CD4-positive, alpha-beta T cell (primary cell): ENCODE results near the gene ALDH18A1. TPM values are rescaled to one million over a fixed set of nuclear protein-coding genes. Genes with fewer than 3 reads are reported as not detected.
A peak's percentile ranks its signal among the peaks of the same experiment; 100 is the strongest.

Experiments
- ATAC-seq: fragments of 200-7000 bp; cut with Tn5 transposase; one replicate; pipeline ENCODE4 v1.10.0; 2022; ENCODE audit warnings: mild to moderate bottlenecking; ENCODE audit not compliant: poor library complexity
- CTCF ChIA-PET: fragments of 350-600 bp; sonication (Branson Sonifier 250); formaldehyde crosslinking; loops from one replicate; lab custom pipeline; 2021; ENCODE audit warnings: antibody characterized with exemption, inconsistent platforms; lab: Charles Lee
- POLR2A ChIA-PET: fragments of 350-600 bp; sonication (Branson Sonifier 250); formaldehyde crosslinking; loops from one replicate; lab custom pipeline; 2021; ENCODE audit warnings: antibody characterized with exemption, inconsistent platforms; lab: Charles Lee
- DNase-seq, 14 experiments: peaks; one replicate each; pipeline ENCODE4 v3.0.0-alpha.2; 2013 to 2020; ENCODE audit warnings: mixed read lengths in 2 of 14
- H3K27ac ChIP-seq, 2 donors: one replicate each; pipeline versions ENCODE4 v1.5.1 to v1.7.0; 2013; ENCODE audit warnings: low read length in 2 of 2, low read depth in 1 of 2, mild to moderate bottlenecking in 1 of 2
- H3K27me3 ChIP-seq, 2 experiments: 1 replicate in 1 of 2; 2 replicates in 1 of 2; pipeline versions ENCODE4 v1.6.1 to v1.7.0; 2013; ENCODE audit warnings: low read length in 2 of 2, control low read depth in 1 of 2, mild to moderate bottlenecking in 1 of 2, moderate library complexity in 1 of 2; ENCODE audit not compliant: insufficient read depth in 2 of 2, control insufficient read depth in 1 of 2
- H3K36me3 ChIP-seq: one replicate; pipeline ENCODE4 v1.6.1; 2013; ENCODE audit warnings: low read length, control low read depth; ENCODE audit not compliant: insufficient read depth
- H3K4me1 ChIP-seq: one replicate; pipeline ENCODE4 v1.6.1; 2013; ENCODE audit warnings: low read length, control low read depth; ENCODE audit not compliant: insufficient read depth
- H3K4me3 ChIP-seq: one replicate; pipeline ENCODE4 v1.5.1; 2013; ENCODE audit warnings: mild to moderate bottlenecking, low read length, moderate library complexity
- H3K9me3 ChIP-seq, 2 experiments: 1 replicate in 1 of 2; 2 replicates in 1 of 2; pipeline versions ENCODE4 v1.6.1 to v1.7.0; 2013; ENCODE audit warnings: low read length in 2 of 2, mild to moderate bottlenecking in 2 of 2, control low read depth in 1 of 2, moderate library complexity in 1 of 2; ENCODE audit not compliant: control insufficient read depth in 1 of 2, insufficient read depth in 1 of 2
- H3K27ac Mint-ChIP-seq: one replicate; pipeline ENCODE4 v1.8.0; 2020; ENCODE audit warnings: mixed read lengths
- H3K27me3 Mint-ChIP-seq: one replicate; pipeline ENCODE4 v1.8.0; 2021; ENCODE audit warnings: mixed read lengths
- H3K36me3 Mint-ChIP-seq: one replicate; pipeline ENCODE4 v1.8.0; 2021; ENCODE audit warnings: low read depth, mixed read lengths
- H3K4me1 Mint-ChIP-seq: one replicate; pipeline ENCODE4 v1.8.0; 2021; ENCODE audit warnings: low read depth, mixed read lengths
- H3K4me3 Mint-ChIP-seq: one replicate; pipeline ENCODE4 v1.8.0; 2020; ENCODE audit warnings: mild to moderate bottlenecking, mixed read lengths
- H3K9me3 Mint-ChIP-seq: one replicate; pipeline ENCODE4 v1.8.0; 2020; ENCODE audit warnings: mixed read lengths
- CTCF ChIP-seq: fragments of 200-600 bp; IDR thresholded peaks from one replicate; pipeline ENCODE4 v1.8.0; 2022; ENCODE audit warnings: antibody characterized with exemption, mild to moderate bottlenecking
- intact Hi-C, 2 experiments: fragments of 100-400 bp; cut with DNase I in 1 of 2; cut with micrococcal nuclease in 1 of 2; formaldehyde crosslinking; loops; one replicate each; pipeline versions ENCODE4 v1.15.1 to v1.9.0; 2023 to 2025; cut with DNase I, micrococcal nuclease
- total RNA-seq, 174 experiments: library from RNA in 2 of 174; stranded (reverse) in 2 of 174; gene quantifications; one replicate each; pipeline ENCODE4 v1.2.3 and lab custom pipeline; 2021 to 2026

The ALDH18A1 gene
- total RNA-seq, 2 experiments from 2014 or later, result 9.6 to 12.6 TPM

GRCh38 chr10:95653895-95654294, 2.6 kb downstream of the ALDH18A1 start:
- Histone ChIP-seq H3K9me3 (no peaks in the 10 kb centered on the region), H3K27ac (no peak overlapping the region), H3K36me3 (peaks cover 20% of the 10 kb centered on the region), H3K27me3 (no peaks in the 10 kb centered on the region), H3K4me1 (peaks cover 18% of the 10 kb centered on the region), H3K4me3 (no peak overlapping the region)
- ChIA-PET POLR2A (interaction anchor here (1.4 kb wide), 1 partner anchor 40 kb away, joined by 4 read pairs; the partner anchor contains the start of gene TCTN3), CTCF (interaction anchor here (1.7 kb wide), 1 partner anchor 40 kb away, joined by 9 read pairs; the partner anchor contains the start of gene TCTN3)
- Mint-ChIP-seq H3K9me3 (peaks cover 2% of the 10 kb centered on the region), H3K27ac (peak overlapping the region; percentile 15), H3K27me3 (no peaks in the 10 kb centered on the region), H3K4me3 (peak overlapping the region; percentile 12), H3K36me3 (peaks cover 50% of the 10 kb centered on the region), H3K4me1 (peaks cover 43% of the 10 kb centered on the region)
- TF ChIP-seq CTCF, result no peak
- DNase-seq (no peak), ATAC-seq (no peak)
- intact Hi-C loops, result loop anchor here in 1 of 2 experiments (10.0 kb wide), 1 partner anchor 391 kb away; the partner anchor contains the start of gene CCNJ

- peaks cover 2% of the 10 kb centered on the region for H3K9me3 Mint-ChIP-seq
- no peak overlapping the region for H3K4me3 ChIP-seq
- no peaks in the 10 kb centered on the region for H3K9me3 ChIP-seq
- H3K27me3 ChIP-seq, result no peaks in the 10 kb centered on the region
- ATAC-seq (no peak), DNase-seq (no peak)
- H3K4me1 ChIP-seq, result peaks cover 9% of the 10 kb centered on the region
- H3K36me3 ChIP-seq, result peaks cover 39% of the 10 kb centered on the region
- intact Hi-C loops, result loop anchor here in 1 of 2 experiments (10.0 kb wide), 1 partner anchor 393 kb away; the partner anchor contains the start of gene CCNJ
- no peak overlapping the region for H3K27ac Mint-ChIP-seq
- H3K4me1 Mint-ChIP-seq, result peaks cover 45% of the 10 kb centered on the region
- H3K27me3 Mint-ChIP-seq, result no peaks in the 10 kb centered on the region
- ChIA-PET CTCF (interaction anchor here (1.9 kb wide), 1 partner anchor 28 kb away, joined by 7 read pairs; no protein-coding TSS in a partner anchor), POLR2A (no interaction called here)
- H3K27ac ChIP-seq, result no peak overlapping the region
- H3K36me3 Mint-ChIP-seq, result peaks cover 71% of the 10 kb centered on the region
- H3K4me3 Mint-ChIP-seq, result no peak overlapping the region
- TF ChIP-seq CTCF, result no peak
Observed at GRCh38 chr10:95651346-95652060, 5.0 kb downstream of the ALDH18A1 start.

GRCh38 chr10:95650232-95650631, 6.3 kb downstream of the ALDH18A1 start:
- POLR2A ChIA-PET, result interaction anchor here (0.6 kb wide), 1 partner anchor 9 kb away, joined by 3 read pairs; no protein-coding TSS in a partner anchor
- H3K4me3 Mint-ChIP-seq, result no peak overlapping the region
- H3K27me3 ChIP-seq, result no peaks in the 10 kb centered on the region
- no peak for DNase-seq
- no peak overlapping the region for H3K27ac Mint-ChIP-seq
- no peak for TF ChIP-seq CTCF
- H3K36me3 ChIP-seq, result peaks cover 47% of the 10 kb centered on the region
- H3K4me1 ChIP-seq, result no peaks in the 10 kb centered on the region
- no peaks in the 10 kb centered on the region for H3K9me3 ChIP-seq
- no peak for ATAC-seq
- H3K27ac ChIP-seq, result no peak overlapping the region
- peaks cover 82% of the 10 kb centered on the region for H3K36me3 Mint-ChIP-seq
- H3K27me3 Mint-ChIP-seq, result no peaks in the 10 kb centered on the region
- peaks cover 2% of the 10 kb centered on the region for H3K9me3 Mint-ChIP-seq
- no peak overlapping the region for H3K4me3 ChIP-seq
- intact Hi-C loops, result loop anchor here in 1 of 2 experiments (10.0 kb wide), 1 partner anchor 395 kb away; the partner anchor contains the start of gene CCNJ
- peaks cover 37% of the 10 kb centered on the region for H3K4me1 Mint-ChIP-seq
- CTCF ChIA-PET, result interaction anchor here (0.7 to 1.9 kb wide), 2 partner anchors 11 to 29 kb away, joined by 3 to 7 read pairs; no protein-coding TSS in a partner anchor
